GM10248 (cell line): ENCODE data around the gene SH2D1A.
"Not testable (repeated sequence)": the region's sequence is repeated elsewhere in the genome, so short reads cannot be mapped to it uniquely, and the experiment has no call there.

Source experiments
- CTCF ChIA-PET: fragments of 300-600 bp; sonication (Branson Sonifier 250); formaldehyde crosslinking; extraction: SDS; loops from one replicate; lab custom pipeline; 2021; ENCODE audit warnings: antibody characterized with exemption; lab: Yijun Ruan, JAX
- POLR2A ChIA-PET: fragments of 350-650 bp; sonication (Branson Sonifier 250); formaldehyde crosslinking; extraction: SDS; loops from one replicate; lab custom pipeline; 2020; ENCODE audit warnings: antibody characterized with exemption; lab: Yijun Ruan, JAX
- DNase-seq: peaks from one replicate; pipeline ENCODE4 v3.0.0; 2012; ENCODE audit errors: extremely low spot score
- CTCF ChIP-seq: IDR thresholded peaks from 2 replicates; pipeline ENCODE4 v1.5.1; 2012; ENCODE audit warnings: mild to moderate bottlenecking, low read depth; ENCODE audit errors: extremely low read depth, missing control alignments, control extremely low read depth

SH2D1A gene

DNA sequence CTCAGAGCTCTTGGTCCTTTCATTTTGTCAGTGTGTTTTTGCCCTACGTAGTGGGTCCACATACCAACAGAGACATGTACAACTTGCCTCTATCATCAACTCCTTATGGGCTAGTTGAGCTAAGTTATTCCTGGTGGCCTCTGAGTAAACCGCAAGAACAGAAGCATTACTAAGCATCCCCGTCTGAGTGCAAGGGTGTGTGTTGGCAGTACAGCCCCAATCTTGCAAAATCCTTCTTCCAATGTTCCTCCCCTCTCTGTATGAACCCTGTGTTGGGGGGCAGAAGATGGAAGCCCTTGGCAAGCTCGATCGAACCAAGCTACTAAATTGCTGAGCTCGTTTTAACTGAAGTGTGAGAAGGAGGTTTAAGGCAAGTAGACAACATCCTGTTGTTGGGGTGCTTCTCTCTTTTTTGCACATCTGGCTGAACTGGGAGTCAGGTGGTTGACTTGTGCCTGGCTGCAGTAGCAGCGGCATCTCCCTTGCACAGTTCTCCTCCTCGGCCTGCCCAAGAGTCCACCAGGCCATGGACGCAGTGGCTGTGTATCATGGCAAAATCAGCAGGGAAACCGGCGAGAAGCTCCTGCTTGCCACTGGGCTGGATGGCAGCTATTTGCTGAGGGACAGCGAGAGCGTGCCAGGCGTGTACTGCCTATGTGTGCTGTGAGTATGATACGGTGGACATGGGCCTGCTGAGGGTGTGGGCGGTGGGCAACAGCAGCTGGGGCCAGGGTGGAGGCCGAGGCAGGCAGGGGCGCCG is at the start of gene SH2D1A:
SH2D1A (plus strand) TSS at position 447 of the 760 bp plus-strand sequence; CDS start at position 527, 80 bp downstream.
- no peak for DNase-seq
- TF ChIP-seq CTCF: no peak
- POLR2A ChIA-PET: no interaction called here

DNA sequence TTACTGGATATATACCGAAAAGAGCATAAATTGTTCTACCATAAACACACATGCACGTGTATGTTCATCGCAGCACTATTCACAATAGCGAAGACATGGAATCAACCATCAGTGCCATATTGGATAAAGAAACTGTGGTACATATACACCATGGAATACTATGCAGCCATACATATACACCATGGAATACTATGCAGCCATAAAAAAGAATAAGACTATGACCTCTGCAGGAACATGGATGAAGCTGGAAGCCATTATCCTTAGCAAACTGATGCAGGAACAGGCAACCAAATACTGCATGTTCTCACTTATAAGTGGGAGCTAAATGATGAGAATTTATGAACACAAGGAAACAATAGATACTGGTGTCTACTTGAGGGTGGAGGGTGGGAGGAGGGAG is 47.0 kb upstream of the SH2D1A start:
- POLR2A ChIA-PET, CTCF ChIA-PET, DNase-seq: not testable (repeated sequence)

More for the DNA sequence above, at the start of gene SH2D1A:
- CTCF ChIA-PET: no interaction called here

DNA sequence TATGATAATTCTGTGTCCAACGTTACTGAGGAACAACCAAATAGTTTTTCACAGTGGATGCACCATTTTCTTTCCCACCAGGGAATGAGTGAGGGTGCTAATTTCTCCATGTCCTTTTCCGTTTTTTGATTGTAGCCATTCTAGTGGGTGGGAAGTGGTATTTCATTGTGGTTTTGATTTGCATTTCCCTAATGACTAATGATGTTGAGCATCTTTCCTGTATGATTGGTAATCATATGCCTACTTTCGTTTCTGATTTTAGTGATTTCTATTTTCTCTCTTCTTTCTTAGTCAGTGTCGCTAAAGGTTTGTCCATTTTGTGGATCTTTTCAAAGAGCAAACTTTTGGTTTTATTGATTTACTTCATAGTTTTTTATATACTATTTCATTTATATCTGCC is 46.0 kb upstream of the SH2D1A start:
- DNase-seq: no peak
- POLR2A ChIA-PET: no interaction called here
- CTCF ChIA-PET: no interaction called here
- no peak for TF ChIP-seq CTCF

DNA sequence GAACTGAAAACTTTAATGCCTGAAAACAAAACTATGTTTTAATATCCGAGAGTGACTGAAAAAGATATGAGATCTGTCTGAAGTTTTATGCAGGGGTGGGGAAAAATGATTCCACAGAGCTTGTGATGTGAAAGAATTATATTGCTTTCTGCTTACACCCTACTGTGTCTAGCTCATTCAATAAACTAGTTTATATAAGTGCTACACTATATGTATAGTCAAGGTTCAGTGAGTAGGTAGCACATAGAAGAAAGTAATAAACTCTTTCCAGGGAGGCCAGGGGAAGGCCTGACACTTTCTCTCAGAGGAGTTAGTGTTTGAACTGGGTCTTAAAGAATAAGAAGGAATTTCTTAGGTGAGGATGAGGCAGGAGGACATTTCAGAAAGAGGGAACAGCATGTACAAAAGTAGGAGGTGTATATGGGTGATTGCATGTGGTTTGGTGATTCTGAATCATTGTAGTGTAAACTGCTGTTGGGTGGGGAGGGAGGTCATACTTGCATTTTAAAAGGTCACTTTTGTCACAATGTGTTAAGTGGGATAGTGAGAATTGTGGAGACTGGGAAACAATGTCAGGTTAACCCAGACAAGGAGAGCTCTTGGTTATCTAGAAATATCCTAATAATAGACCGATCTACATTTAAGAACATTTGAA is 39.0 kb upstream of the SH2D1A start:
- POLR2A ChIA-PET: no interaction called here
- TF ChIP-seq CTCF: no peak

GRCh38 chrX:124325732-124326131 is 20.6 kb upstream of the SH2D1A start:
- no peak for TF ChIP-seq CTCF
- DNase-seq: no peak
- CTCF ChIA-PET: no interaction called here
- POLR2A ChIA-PET: no interaction called here

More for the DNA sequence above, 39.0 kb upstream of the SH2D1A start:
- no peak for DNase-seq
- CTCF ChIA-PET: interaction anchor here (0.6 kb wide), 1 partner anchor 438 kb away, joined by 3 read pairs; no protein-coding TSS in a partner anchor

DNA sequence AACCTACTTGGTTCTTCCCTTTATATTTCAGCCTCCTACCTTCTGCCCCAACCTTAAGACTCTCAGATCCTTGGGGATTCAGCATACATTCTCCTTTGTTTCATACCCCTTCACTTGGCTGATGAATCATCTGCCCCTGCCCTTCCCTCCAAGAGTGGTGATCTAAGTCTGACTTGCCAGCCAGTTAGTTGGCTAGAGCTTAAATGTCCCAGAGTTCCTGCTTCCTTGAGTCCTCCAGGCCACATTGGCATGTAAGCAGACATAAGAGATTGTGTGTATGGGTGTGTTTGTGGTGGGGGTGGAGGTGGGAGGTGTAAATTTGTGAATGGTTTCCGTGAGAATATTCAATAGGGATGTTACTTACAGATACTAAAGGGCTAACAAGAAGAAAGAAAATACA is 17.6 kb upstream of the SH2D1A start:
- no peak for TF ChIP-seq CTCF
- ChIA-PET POLR2A (no interaction called here), CTCF (no interaction called here)
- DNase-seq: no peak

- ChIA-PET POLR2A (no interaction called here), CTCF (no interaction called here)
- no peak for TF ChIP-seq CTCF
- DNase-seq: no peak
Observed at GRCh38 chrX:124332481-124333424, 13.6 kb upstream of the SH2D1A start, which contains the start of gene TEX13D. Gene TEX13D (plus strand): TSS chrX:124332660. CDS start chrX:124332918, 258 bp downstream.
